ENCODE results near the gene PITPNC1. TPM values are rescaled to one million over a fixed set of nuclear protein-coding genes. Genes with fewer than 3 reads are reported as not detected.
A peak's percentile ranks its signal among the peaks of the same experiment; 100 is the strongest.
"Not testable (repeated sequence)": the region's sequence is repeated elsewhere in the genome, so short reads cannot be mapped to it uniquely, and the experiment has no call there.

Gene PITPNC1
- total RNA-seq, 1 experiment from 2014 or later = 35.5 TPM

DNA sequence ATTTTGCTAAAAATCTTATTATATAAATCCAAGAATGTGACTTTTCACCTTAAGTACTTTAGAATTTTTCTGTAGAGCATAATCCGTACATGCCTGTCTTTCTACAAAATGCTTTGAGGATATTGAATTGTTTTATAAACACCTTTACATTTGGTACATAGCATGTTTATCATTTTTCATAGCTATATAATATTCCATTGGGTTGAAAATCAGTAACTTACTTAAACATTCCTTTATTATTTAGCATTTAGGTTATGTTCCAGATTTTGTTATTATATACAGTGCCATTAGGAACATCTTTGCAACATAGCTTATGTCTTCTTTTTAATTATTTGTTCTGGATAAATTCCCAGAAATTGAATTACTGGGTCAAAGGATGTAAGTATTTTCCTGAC, 323.6 kb downstream of the PITPNC1 start:
- H3K4me1 ChIP-seq (ENCODE audit: insufficient read depth, low read length, poor library complexity, severe bottlenecking) = peaks cover 5% of the 10 kb centered on the region
- H3K27ac ChIP-seq (ENCODE audit: low read depth, low read length, poor library complexity, severe bottlenecking) = no peak overlapping the region
- no peaks in the 10 kb centered on the region for H3K9me3 ChIP-seq (ENCODE audit: low read depth, low read length, poor library complexity, severe bottlenecking)
- no peak overlapping the region for H3K4me3 ChIP-seq (ENCODE audit: low read depth, low read length, poor library complexity, severe bottlenecking)
- H3K36me3 ChIP-seq (ENCODE audit: insufficient read depth, low read length, poor library complexity, severe bottlenecking) = no peaks in the 10 kb centered on the region
- H3K27me3 ChIP-seq (replicated peaks; ENCODE audit: insufficient read depth, low read depth, low read length, poor library complexity) = no peaks in the 10 kb centered on the region
- TF ChIP-seq, protein P1, sequence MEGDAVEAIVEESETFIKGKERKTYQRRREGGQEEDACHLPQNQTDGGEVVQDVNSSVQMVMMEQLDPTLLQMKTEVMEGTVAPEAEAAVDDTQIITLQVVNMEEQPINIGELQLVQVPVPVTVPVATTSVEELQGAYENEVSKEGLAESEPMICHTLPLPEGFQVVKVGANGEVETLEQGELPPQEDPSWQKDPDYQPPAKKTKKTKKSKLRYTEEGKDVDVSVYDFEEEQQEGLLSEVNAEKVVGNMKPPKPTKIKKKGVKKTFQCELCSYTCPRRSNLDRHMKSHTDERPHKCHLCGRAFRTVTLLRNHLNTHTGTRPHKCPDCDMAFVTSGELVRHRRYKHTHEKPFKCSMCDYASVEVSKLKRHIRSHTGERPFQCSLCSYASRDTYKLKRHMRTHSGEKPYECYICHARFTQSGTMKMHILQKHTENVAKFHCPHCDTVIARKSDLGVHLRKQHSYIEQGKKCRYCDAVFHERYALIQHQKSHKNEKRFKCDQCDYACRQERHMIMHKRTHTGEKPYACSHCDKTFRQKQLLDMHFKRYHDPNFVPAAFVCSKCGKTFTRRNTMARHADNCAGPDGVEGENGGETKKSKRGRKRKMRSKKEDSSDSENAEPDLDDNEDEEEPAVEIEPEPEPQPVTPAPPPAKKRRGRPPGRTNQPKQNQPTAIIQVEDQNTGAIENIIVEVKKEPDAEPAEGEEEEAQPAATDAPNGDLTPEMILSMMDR (conservative IDR thresholded peaks at IDR 0.05; ENCODE audit: low read depth, low read length) = no peak
- TF ChIP-seq EZH2 (IDR thresholded peaks at IDR 0.05; ENCODE audit: borderline replicate concordance, low read depth, low read length, poor library complexity, severe bottlenecking) = no peak
- ChIA-PET POLR2A (ENCODE audit: low non-redundant PET) (no interaction called here), CTCF (no interaction called here)
- no peak for DNase-seq (ENCODE audit: low spot score)
- no TSS peak for BruUV-seq (replicated peaks)
- intact Hi-C loops (cut with micrococcal nuclease; ENCODE audit: unreplicated experiment) = no loop called here

DNA sequence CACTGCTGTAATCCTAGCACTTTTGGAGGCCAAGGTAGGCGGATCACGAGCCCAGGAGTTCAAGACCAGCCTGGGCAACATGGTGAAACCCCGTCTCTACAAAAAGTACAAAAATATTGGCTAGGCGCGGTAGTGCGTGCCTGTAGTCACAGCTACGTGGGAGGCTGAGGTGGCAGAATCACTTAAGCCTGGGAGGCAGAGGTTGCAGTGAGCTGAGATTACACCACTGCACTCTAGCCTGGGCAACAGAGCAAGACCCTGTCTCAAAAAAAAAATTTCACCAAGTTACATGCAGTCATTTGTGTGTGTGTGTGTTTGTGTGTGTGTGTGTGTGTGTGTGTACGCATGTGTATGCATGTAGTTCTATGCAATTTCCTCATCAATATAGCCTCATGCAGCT, 325.8 kb downstream of the PITPNC1 start:
- H3K36me3 ChIP-seq (ENCODE audit: insufficient read depth, low read length, poor library complexity, severe bottlenecking); H3K9me3 ChIP-seq (ENCODE audit: low read depth, low read length, poor library complexity, severe bottlenecking); CTCF ChIA-PET; H3K27ac ChIP-seq (ENCODE audit: low read depth, low read length, poor library complexity, severe bottlenecking); BruUV-seq (replicated peaks); POLR2A ChIA-PET (ENCODE audit: low non-redundant PET); DNase-seq (ENCODE audit: low spot score); intact Hi-C loops (cut with micrococcal nuclease; ENCODE audit: unreplicated experiment); H3K27me3 ChIP-seq (replicated peaks; ENCODE audit: insufficient read depth, low read depth, low read length, poor library complexity); H3K4me3 ChIP-seq (ENCODE audit: low read depth, low read length, poor library complexity, severe bottlenecking): not testable (repeated sequence)
- H3K4me1 ChIP-seq (ENCODE audit: insufficient read depth, low read length, poor library complexity, severe bottlenecking) = peaks cover 11% of the 10 kb centered on the region

GRCh38 chr17:67707442-67707841, 330.4 kb downstream of the PITPNC1 start:
- Histone ChIP-seq H3K27me3 (replicated peaks; ENCODE audit: insufficient read depth, low read depth, low read length, poor library complexity) (no peaks in the 10 kb centered on the region), H3K27ac (ENCODE audit: low read depth, low read length, poor library complexity, severe bottlenecking) (no peak overlapping the region), H3K4me3 (ENCODE audit: low read depth, low read length, poor library complexity, severe bottlenecking) (no peak overlapping the region), H3K9me3 (ENCODE audit: low read depth, low read length, poor library complexity, severe bottlenecking) (no peaks in the 10 kb centered on the region), H3K4me1 (ENCODE audit: insufficient read depth, low read length, poor library complexity, severe bottlenecking) (peaks cover 27% of the 10 kb centered on the region), H3K36me3 (ENCODE audit: insufficient read depth, low read length, poor library complexity, severe bottlenecking) (no peaks in the 10 kb centered on the region)
- no peak for TF ChIP-seq EZH2 (IDR thresholded peaks at IDR 0.05; ENCODE audit: borderline replicate concordance, low read depth, low read length, poor library complexity, severe bottlenecking)
- TF ChIP-seq, protein P1 (conservative IDR thresholded peaks at IDR 0.05; ENCODE audit: low read depth, low read length) = no peak
- no TSS peak for BruUV-seq (replicated peaks)
- DNase-seq (ENCODE audit: low spot score) = peak; percentile 77
- ChIA-PET POLR2A (ENCODE audit: low non-redundant PET) (no interaction called here), CTCF (interaction anchor here (0.6 to 1.1 kb wide), 2 partner anchors 8 to 466 kb away, joined by 3 read pairs; no protein-coding TSS in a partner anchor)
- intact Hi-C loops (cut with micrococcal nuclease; ENCODE audit: unreplicated experiment) = no loop called here

DNA sequence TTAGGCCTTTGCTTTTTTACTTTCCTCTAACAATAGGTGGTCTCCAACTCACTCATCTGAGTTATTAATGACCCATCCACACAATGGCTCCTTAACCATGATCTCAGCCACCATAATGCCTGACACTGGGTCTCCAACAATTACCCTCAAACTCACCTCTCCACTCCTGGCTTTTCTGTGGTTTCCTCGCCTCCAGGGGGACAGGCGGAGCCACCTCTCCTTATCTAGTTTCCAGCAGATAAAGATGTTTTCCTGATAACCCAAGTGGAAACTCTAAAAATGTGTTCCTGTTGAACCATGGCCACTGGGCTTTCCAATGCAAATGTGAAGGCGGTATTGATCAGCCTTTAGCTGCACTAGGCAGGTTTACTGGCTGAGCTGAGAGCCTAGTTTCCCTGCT, 331.3 kb downstream of the PITPNC1 start:
- Histone ChIP-seq H3K4me1 (ENCODE audit: insufficient read depth, low read length, poor library complexity, severe bottlenecking) (peaks cover 28% of the 10 kb centered on the region), H3K9me3 (ENCODE audit: low read depth, low read length, poor library complexity, severe bottlenecking) (peaks cover 4% of the 10 kb centered on the region), H3K36me3 (ENCODE audit: insufficient read depth, low read length, poor library complexity, severe bottlenecking) (no peaks in the 10 kb centered on the region), H3K27ac (ENCODE audit: low read depth, low read length, poor library complexity, severe bottlenecking) (no peak overlapping the region), H3K4me3 (ENCODE audit: low read depth, low read length, poor library complexity, severe bottlenecking) (no peak overlapping the region), H3K27me3 (replicated peaks; ENCODE audit: insufficient read depth, low read depth, low read length, poor library complexity) (no peaks in the 10 kb centered on the region)
- intact Hi-C loops (cut with micrococcal nuclease; ENCODE audit: unreplicated experiment) = no loop called here
- no peak for DNase-seq (ENCODE audit: low spot score)
- TF ChIP-seq, protein P1 (conservative IDR thresholded peaks at IDR 0.05; ENCODE audit: low read depth, low read length) = no peak
- TF ChIP-seq EZH2 (IDR thresholded peaks at IDR 0.05; ENCODE audit: borderline replicate concordance, low read depth, low read length, poor library complexity, severe bottlenecking) = no peak
- BruUV-seq (replicated peaks) = no TSS peak
- ChIA-PET POLR2A (ENCODE audit: low non-redundant PET) (no interaction called here), CTCF (interaction anchor here (1.1 kb wide), 1 partner anchor 9 kb away, joined by 3 read pairs; no protein-coding TSS in a partner anchor)

All from A673 (cell line).